DOHH2 (cell line): ENCODE measurements around the gene RBM5.

Experiments used
- H3F3A ChIP-seq: fragments of 200-600 bp; sonication (generic), shearing (Covaris generic); 2 replicates; pipeline ENCODE4 v1.6.0; 2016; ENCODE audit warnings: antibody characterized with exemption, mild to moderate bottlenecking; ENCODE audit not compliant: control insufficient read depth, insufficient read depth
- H3K27ac ChIP-seq: fragments of 200-600 bp; sonication (generic); 2 replicates; pipeline ENCODE4 v1.5.1; 2014; ENCODE audit warnings: low read depth, mild to moderate bottlenecking, low read length, moderate library complexity
- H3K27me3 ChIP-seq: fragments of 200-600 bp; sonication (generic); 2 replicates; pipeline ENCODE4 v1.6.1; 2014; ENCODE audit warnings: mild to moderate bottlenecking, low read length, mixed read lengths; ENCODE audit not compliant: control insufficient read depth
- H3K36me3 ChIP-seq: fragments of 200-600 bp; sonication (generic); 2 replicates; pipeline ENCODE4 v1.6.1; 2014; ENCODE audit warnings: mild to moderate bottlenecking, low read length, moderate library complexity, mixed read lengths; ENCODE audit not compliant: control insufficient read depth
- H3K4me1 ChIP-seq: fragments of 200-600 bp; sonication (generic); 2 replicates; pipeline ENCODE4 v1.6.1; 2014; ENCODE audit warnings: mild to moderate bottlenecking, low read length, mixed read lengths; ENCODE audit not compliant: control insufficient read depth
- H3K4me2 ChIP-seq: fragments of 200-600 bp; sonication (generic); 2 replicates; pipeline ENCODE4 v1.6.0; 2014; ENCODE audit warnings: mild to moderate bottlenecking, low read length, moderate library complexity
- H3K4me3 ChIP-seq: fragments of 200-600 bp; sonication (generic); 2 replicates; pipeline ENCODE4 v1.5.1; 2014; ENCODE audit warnings: mild to moderate bottlenecking, low read length, mixed read lengths
- H3K79me2 ChIP-seq: fragments of 200-600 bp; sonication (generic); 2 replicates; pipeline ENCODE4 v1.6.1; 2014; ENCODE audit warnings: mild to moderate bottlenecking, low read length, mixed read lengths; ENCODE audit not compliant: control insufficient read depth
- H3K9me2 ChIP-seq: fragments of 200-600 bp; sonication (generic); replicated peaks from 2 replicates; pipeline ENCODE4 v1.6.1; 2014; ENCODE audit warnings: mild to moderate bottlenecking, low read length, mixed read lengths; ENCODE audit not compliant: control insufficient read depth
- H3K9me3 ChIP-seq: fragments of 200-600 bp; sonication (generic); 2 replicates; pipeline ENCODE4 v1.6.1; 2014; ENCODE audit warnings: antibody characterized with exemption, low read length, mixed read lengths; ENCODE audit not compliant: control insufficient read depth, insufficient read depth
- H4K20me1 ChIP-seq: fragments of 200-600 bp; sonication (generic); 2 replicates; pipeline ENCODE4 v1.6.0; 2014; ENCODE audit warnings: low read depth, mild to moderate bottlenecking, antibody characterized with exemption, low read length, moderate library complexity; ENCODE audit not compliant: control insufficient read depth, insufficient read depth
- CTCF ChIP-seq: fragments of 200-600 bp; sonication (generic); IDR thresholded peaks from one replicate; pipeline ENCODE4 v1.5.1; 2014; ENCODE audit warnings: antibody characterized with exemption, mild to moderate bottlenecking, low read depth, low read length; ENCODE audit not compliant: poor library complexity, severe bottlenecking
- EZH2phosphoT487 ChIP-seq: fragments of 200-600 bp; sonication (generic); IDR thresholded peaks from 2 replicates; pipeline ENCODE4 v1.6.1; 2017; ENCODE audit warnings: borderline replicate concordance, mild to moderate bottlenecking, antibody characterized with exemption, low read length, moderate library complexity, mixed read lengths

The RBM5 gene

GRCh38 chr3:50156549-50157493 is 68.1 kb downstream of the RBM5 start:
- no peaks in the 10 kb centered on the region for H4K20me1 ChIP-seq
- no peak for TF ChIP-seq CTCF
- H3K4me3 ChIP-seq, result no peak overlapping the region
- H3K79me2 ChIP-seq, result no peaks in the 10 kb centered on the region
- H3K4me2 ChIP-seq, result no peak overlapping the region
- no peak overlapping the region for H3K27ac ChIP-seq
- H3F3A ChIP-seq, result no peaks in the 10 kb centered on the region
- no peaks in the 10 kb centered on the region for H3K36me3 ChIP-seq
- H3K9me3 ChIP-seq, result no peaks in the 10 kb centered on the region
- peaks cover 37% of the 10 kb centered on the region for H3K27me3 ChIP-seq
- H3K4me1 ChIP-seq, result peaks cover 21% of the 10 kb centered on the region
- no peaks in the 10 kb centered on the region for H3K9me2 ChIP-seq

GRCh38 chr3:50157827-50158529 is 69.3 kb downstream of the RBM5 start:
- H3K9me3 ChIP-seq, result no peaks in the 10 kb centered on the region
- no peak overlapping the region for H3K4me2 ChIP-seq
- no peaks in the 10 kb centered on the region for H3K36me3 ChIP-seq
- no peak for TF ChIP-seq CTCF
- TF ChIP-seq EZH2phosphoT487, result no peak
- no peaks in the 10 kb centered on the region for H3K9me2 ChIP-seq
- no peak overlapping the region for H3K4me3 ChIP-seq
- H3F3A ChIP-seq, result no peaks in the 10 kb centered on the region
- H3K27me3 ChIP-seq, result peaks cover 35% of the 10 kb centered on the region
- no peaks in the 10 kb centered on the region for H4K20me1 ChIP-seq
- H3K27ac ChIP-seq, result no peak overlapping the region
- H3K4me1 ChIP-seq, result peaks cover 21% of the 10 kb centered on the region
- H3K79me2 ChIP-seq, result no peaks in the 10 kb centered on the region

- no peak overlapping the region for H3K4me3 ChIP-seq
- H3K9me2 ChIP-seq, result no peaks in the 10 kb centered on the region
- no peak overlapping the region for H3K4me2 ChIP-seq
- H3K9me3 ChIP-seq, result no peaks in the 10 kb centered on the region
- H3K79me2 ChIP-seq, result no peaks in the 10 kb centered on the region
- no peak for TF ChIP-seq CTCF
- TF ChIP-seq EZH2phosphoT487, result no peak
- peaks cover 29% of the 10 kb centered on the region for H3K27me3 ChIP-seq
- no peaks in the 10 kb centered on the region for H3F3A ChIP-seq
- no peaks in the 10 kb centered on the region for H4K20me1 ChIP-seq
- no peak overlapping the region for H3K27ac ChIP-seq
- H3K36me3 ChIP-seq, result no peaks in the 10 kb centered on the region
- H3K4me1 ChIP-seq, result peaks cover 21% of the 10 kb centered on the region
These were observed 69.9 kb downstream of the RBM5 start for GRCh38 chr3:50158530-50159146.
